GM12874 (cell line): ENCODE data around the gene PDZD2.

Experiments
- CTCF ChIP-seq: IDR thresholded peaks from 2 replicates; pipeline ENCODE4 v1.5.1; 2011; ENCODE audit warnings: low read depth, mild to moderate bottlenecking, control low read depth, low read length, moderate library complexity; ENCODE audit not compliant: insufficient read depth

PDZD2 gene

DNA sequence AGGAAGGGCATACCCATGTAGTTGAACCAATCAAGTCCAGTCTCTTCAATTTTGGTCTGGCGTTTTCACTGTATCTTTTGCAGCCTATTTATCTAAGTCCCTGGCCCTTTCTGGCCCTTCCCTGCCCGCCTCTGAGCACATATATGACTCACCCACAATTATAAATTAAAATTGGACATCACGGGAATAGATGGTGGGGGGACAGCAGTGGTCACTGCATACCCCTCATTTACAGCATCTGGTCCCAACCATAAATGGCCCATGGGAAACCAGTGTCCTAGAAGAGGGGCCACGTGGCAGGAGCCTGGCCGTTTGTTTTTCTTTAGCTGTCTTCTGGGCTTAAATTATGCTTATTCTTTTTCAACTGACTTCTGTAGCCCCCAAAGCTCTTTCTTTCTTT, 69.2 kb downstream of the PDZD2 start:
- no peak for TF ChIP-seq CTCF

- TF ChIP-seq CTCF = no peak
Measured at GRCh38 chr5:31711363-31711762, 72.4 kb downstream of the PDZD2 start.

DNA sequence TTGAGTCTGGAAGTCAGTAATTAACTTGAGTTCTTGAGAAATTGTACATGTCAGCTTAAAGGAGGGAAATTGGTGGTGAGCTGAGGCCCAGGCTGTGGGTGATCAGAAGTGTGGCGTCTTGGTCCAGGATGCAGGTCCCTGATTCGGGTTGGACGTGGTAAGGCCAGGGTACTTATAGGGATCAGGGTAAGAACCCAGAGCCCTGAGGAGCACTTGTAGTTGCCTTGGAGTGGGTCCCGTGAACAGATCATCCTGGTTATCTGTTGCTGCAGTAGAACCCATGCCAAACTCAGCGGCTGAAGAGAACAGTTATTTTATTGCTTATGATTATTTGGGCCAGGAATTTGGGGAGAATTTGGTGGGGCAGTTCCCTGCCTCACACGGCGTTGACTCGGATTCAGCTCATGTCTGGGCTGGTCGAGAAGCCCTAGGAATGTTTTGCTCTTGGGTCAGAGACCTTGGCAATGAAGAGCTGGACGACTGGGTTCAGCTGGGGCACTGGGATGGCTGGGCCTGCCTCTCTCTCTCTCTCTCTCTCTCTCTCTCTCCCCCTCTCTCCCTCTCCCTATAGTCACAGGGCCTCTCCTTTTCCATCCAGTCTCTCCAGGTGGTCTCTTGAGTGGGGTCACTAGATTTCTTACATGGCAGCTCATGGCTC, 73.1 kb downstream of the PDZD2 start:
- no peak for TF ChIP-seq CTCF

DNA sequence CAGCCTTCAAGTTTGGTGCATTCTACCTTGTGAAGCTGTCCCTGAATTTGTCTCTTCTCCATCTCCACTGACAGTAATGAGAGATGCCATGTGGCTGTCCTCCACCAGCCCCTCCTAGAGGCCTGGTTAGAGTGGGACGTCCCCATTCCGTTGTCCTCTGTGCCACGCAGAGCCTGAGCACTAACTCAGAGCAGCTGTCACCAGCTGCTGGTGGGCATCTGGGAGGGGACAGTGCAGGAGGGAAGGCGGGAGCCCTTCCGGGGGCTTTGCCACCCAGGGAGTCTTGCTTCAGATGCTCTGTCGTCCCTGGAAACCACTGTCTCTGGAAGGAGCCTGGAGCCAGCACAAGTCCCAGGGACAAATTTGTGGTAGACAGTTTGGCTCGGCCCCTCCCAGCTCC, 78.6 kb downstream of the PDZD2 start:
- TF ChIP-seq CTCF = no peak

GRCh38 chr5:31720004-31720403, 81.1 kb downstream of the PDZD2 start:
- TF ChIP-seq CTCF = no peak

DNA sequence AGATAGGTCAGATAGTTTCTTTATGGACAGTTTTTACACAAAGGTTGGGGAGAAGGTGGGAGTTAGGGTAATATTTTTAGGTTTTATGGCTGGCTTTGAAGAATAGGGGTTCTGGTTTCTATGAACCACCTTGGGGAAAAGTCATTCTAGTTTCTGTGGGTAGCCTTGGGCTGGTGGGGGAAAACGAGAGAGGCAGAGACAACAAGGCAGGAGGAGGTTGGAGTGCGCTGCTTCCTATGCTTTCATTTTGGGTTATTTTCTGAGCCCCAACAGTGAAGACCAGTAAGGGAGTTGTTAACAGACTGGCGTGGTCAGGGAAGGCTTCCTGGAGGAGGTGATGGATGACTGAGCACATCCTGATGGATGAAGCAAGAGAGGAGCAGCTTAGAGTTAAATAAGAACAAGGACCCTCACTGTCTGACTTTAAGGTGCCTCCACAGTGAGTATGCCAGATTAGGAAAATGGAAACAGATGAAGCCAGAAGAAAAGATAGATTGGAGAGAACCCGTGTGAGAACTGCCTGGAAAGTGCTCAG, 81.9 kb downstream of the PDZD2 start:
- no peak for TF ChIP-seq CTCF

GRCh38 chr5:31722111-31722510, 83.2 kb downstream of the PDZD2 start:
- no peak for TF ChIP-seq CTCF
